NCI-H510A (cell line): ENCODE data around the gene M1AP.
"Not testable (repeated sequence)": the region's sequence is repeated elsewhere in the genome, so short reads cannot be mapped to it uniquely, and the experiment has no call there.

ENCODE experiments used
- DNase-seq: peaks from one replicate; lab custom pipeline; 2025; lab: John Stamatoyannopoulos, UW

M1AP gene

GRCh38 chr2:74653589-74653984 lies 5.5 kb upstream of the M1AP start:
- no peak for DNase-seq

GRCh38 chr2:74646834-74647482 lies 1.2 kb downstream of the M1AP start:
- no peak for DNase-seq

- DNase-seq = no peak
Measured at GRCh38 chr2:74646201-74646600, 1.9 kb downstream of the M1AP start.

GRCh38 chr2:74645344-74645743 lies 2.8 kb downstream of the M1AP start:
- DNase-seq = no peak

GRCh38 chr2:74639550-74639949 lies 8.6 kb downstream of the M1AP start:
- DNase-seq = no peak

- DNase-seq = no peak
Measured at GRCh38 chr2:74632939-74633312, 15.2 kb downstream of the M1AP start.

GRCh38 chr2:74632209-74632938 lies 15.8 kb downstream of the M1AP start:
- DNase-seq = no peak

- DNase-seq = not testable (repeated sequence)
Measured at GRCh38 chr2:74630454-74630853, 17.7 kb downstream of the M1AP start.

- DNase-seq = no peak
Measured at GRCh38 chr2:74628538-74629105, 19.5 kb downstream of the M1AP start.

- DNase-seq = no peak
Measured at GRCh38 chr2:74625658-74626425, 22.3 kb downstream of the M1AP start.

GRCh38 chr2:74620671-74621070 lies 27.5 kb downstream of the M1AP start:
- DNase-seq = no peak

GRCh38 chr2:74619651-74620297 lies 28.4 kb downstream of the M1AP start:
- DNase-seq = no peak

GRCh38 chr2:74618410-74619083 lies 29.6 kb downstream of the M1AP start:
- DNase-seq = no peak

- DNase-seq = no peak
Measured at GRCh38 chr2:74617122-74617521, 31.0 kb downstream of the M1AP start.

GRCh38 chr2:74606927-74607326 lies 41.2 kb downstream of the M1AP start:
- DNase-seq = no peak

GRCh38 chr2:74603282-74604000 lies 44.7 kb downstream of the M1AP start:
- no peak for DNase-seq

- no peak for DNase-seq
Measured at GRCh38 chr2:74602586-74603281, 45.4 kb downstream of the M1AP start.

GRCh38 chr2:74599676-74600075 lies 48.5 kb downstream of the M1AP start:
- DNase-seq = no peak

- peak; percentile 15 for DNase-seq
Measured at GRCh38 chr2:74597410-74597809, 50.7 kb downstream of the M1AP start.

GRCh38 chr2:74596584-74596983 lies 51.5 kb downstream of the M1AP start:
- DNase-seq = no peak
